HG02973 (cell line): ENCODE data around the gene CYP2R1.
"Not testable (repeated sequence)": the region's sequence is repeated elsewhere in the genome, so short reads cannot be mapped to it uniquely, and the experiment has no call there.

Experiments
- ATAC-seq: cut with Tn5 transposase; IDR thresholded peaks from one replicate; pipeline ENCODE4 v1.9.1; 2021; ENCODE audit warnings: moderate library complexity; ENCODE audit not compliant: unreplicated experiment

CYP2R1 gene

DNA sequence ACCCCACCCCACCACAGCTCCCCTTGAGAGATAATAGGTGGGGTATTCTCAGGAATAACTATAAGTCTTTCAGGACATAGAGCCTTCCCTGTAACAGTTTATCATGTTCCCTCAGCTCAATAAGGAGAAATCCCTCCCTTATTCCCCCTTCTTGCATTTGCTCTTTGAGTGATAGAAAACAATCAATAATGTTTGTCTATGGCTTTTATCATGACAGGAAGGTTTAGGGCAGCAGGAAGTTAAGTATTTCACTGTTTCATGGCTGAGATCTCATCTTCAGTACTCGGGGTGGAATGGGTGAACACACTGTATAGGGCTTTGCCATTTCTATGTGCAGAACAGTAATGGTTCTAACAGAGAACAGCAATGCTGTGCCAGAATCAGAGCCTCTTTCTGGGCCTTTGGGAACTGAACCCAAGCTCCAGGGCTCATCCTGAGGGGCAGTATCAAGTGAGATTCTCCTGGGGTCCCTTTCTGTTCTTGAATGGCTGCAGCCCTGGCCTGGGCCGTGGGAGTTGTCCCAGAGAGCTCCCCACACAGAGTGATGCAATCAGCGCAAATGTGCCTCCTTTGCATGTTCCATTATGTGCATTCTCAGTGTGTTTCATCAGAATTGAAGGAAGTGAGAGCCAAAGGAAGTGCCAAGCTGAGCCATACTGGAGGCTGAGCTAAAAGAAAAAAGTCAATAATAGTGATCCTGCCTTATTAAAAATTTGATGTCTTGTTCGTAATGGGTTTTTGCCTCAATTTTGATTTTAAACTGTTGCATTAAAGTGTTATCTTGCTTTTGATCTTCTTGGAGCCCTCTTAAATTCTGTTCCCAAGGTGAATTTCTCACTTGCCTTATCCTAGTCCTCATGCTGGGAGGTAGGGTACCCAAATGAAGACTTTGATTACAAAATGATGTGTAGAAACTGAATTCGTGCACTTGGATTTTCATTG, 2.9 kb upstream of the CYP2R1 start:
- no peak for ATAC-seq

DNA sequence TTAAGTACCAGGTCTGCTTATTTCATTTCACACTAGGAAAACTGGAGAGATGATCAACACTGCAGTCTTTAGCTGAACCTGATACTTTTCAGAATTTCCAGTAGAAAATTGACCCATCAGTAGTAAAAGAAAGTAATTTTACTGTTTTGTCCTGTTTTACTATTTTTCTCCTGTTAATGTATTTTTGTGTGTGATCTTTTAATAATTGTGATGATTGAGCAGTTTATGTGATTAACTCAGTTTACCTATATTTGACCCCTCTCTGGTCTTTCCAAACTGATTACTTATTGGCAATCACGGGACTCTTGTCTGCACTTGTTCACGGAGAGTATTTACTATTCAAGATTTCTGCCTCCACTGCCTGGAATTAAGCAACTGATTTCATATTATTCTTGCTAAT, 546 bp upstream of the CYP2R1 start:
- ATAC-seq: no peak

DNA sequence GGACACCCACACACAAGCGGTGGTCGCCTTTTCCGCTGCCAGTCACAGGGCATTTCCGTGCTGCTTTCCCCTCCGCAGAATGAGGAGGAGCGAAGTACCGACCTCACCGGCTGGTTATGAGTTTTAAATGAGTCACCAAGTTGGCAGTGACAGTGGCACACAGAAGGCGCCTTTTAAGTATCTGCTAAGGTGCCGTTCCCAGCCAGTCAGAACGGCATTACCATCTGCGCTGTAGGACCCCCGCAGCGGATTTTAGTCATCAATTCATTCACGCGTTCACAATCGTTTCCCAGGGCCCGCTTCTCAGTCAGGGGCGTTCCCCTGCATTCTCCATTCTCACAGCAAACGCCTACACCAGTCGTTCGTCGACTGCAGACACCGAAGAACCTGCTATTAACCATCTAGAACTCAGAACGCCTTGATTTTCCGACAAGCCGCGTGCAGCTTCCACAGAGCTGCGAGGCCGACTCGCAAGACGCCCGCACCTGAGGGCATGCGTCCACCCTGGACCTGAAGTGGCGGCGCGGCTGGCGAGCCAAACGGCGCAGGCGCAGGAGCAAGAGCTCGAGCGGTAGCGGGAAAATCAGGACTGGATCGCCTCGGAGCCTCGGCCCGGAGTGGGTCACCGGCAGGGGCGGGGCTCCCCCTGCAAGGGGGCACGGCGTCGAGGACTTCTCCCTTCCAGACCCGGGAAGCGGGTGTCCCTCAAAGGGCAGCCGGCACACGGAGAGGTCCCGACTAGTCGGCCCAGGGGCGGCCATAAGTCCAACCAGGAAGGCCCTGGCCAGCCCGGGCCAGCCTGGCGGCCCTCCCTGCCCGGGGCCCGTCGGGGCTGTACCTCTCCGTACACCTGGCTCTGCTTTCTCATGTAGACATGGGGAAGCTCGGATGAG, 642 bp downstream of the CYP2R1 start:
- peak; percentile 41 for ATAC-seq

DNA sequence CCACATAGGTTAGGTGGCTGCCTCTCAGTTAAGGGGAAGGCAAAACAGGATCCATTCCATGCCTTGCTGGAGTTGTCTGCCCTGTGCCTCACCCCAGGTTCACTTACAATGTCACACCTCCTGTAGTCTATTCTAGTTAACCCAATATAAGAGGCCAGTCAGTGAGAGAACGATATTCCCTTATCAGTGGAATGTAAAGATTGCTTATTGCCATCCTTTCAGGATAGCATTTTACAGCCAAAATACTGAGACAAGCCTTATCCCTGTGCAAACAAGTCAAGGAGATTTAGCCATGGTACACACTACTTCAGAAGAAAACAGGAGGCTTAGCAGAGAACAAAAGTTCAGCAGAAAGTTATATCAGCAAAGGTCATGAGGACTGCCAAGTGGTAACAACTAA, 5.5 kb downstream of the CYP2R1 start:
- no peak for ATAC-seq

DNA sequence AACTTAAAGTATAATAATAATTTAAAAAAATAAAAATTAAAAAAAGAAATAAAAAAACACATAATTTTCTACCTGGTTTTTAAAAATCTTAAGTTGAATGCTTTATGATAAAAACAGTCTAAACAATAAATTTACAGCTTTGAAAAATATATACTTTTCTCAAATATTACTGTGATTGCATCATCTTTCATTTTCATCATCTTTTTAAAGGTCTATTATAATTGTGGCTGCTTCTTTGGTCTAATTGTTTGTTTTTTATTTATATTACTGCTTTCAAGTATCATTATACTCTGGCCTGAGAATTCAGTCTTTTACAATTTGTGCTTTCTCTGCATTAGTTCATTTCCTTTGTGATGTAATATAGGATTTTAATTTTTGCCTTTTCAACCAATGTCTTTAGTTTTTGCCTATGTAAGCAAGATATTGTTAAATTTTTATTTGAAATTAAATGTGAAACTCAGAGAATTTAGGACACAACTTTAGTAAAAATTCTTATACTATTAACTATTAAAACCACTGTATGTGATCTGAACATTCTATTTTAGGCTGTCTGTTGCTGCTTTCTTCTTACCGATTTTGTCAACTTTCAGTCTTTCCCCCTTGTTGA, 7.3 kb downstream of the CYP2R1 start:
- no peak for ATAC-seq

DNA sequence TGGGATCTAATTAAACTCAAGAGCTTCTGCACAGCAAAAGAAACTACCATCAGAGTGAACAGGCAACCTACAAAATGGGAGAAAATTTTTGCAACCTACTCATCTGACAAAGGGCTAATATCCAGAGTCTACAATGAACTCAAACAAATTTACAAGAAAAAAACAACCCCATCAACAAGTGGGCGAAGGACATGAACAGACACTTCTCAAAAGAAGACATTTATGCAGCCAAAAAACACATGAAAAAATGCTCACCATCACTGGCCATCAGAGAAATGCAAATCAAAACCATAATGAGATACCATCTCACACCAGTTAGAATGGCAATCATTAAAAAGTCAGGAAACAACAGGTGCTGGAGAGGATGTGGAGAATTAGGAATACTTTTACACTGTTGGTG, 8.3 kb downstream of the CYP2R1 start:
- not testable (repeated sequence) for ATAC-seq

DNA sequence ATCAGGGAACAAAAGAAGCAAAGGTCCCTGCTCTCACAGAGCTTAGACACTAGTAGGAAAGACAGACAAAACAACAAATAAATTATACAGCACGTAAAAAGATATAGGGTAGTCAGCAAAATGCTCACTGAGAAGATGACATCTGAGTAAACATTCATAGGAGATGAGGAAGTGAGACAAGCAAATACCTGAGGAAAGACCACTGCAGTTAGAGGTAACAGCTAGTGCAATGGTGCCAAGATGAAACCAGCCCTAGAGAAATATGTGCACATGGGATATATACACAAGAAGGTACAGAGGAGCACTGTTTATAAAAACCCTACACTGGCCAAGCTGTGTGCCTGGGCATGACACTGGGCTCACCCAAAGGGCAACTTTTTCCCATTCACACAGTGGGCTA, 9.8 kb downstream of the CYP2R1 start:
- ATAC-seq: no peak

- ATAC-seq: no peak
Observed at GRCh38 chr11:14881576-14882193, 10.3 kb downstream of the CYP2R1 start.

DNA sequence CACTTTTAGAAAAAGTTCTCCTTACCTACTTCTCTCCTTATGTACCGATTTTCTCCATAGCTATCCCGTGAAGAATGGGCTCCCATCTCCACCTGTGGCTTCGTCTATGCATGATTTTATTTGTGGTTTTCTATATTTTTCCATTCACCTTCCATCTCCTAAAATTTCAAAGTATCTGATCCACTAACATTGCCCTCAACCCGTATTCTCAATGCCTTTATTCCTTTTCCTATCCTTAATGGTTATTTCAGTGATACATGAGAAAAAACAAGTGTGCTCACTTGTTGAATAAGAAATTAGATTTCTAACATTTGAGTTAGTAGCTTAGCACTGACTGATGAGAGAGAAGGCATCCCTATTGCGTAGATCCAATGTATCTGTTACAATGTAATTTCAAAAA, 16.9 kb downstream of the CYP2R1 start:
- ATAC-seq: no peak

DNA sequence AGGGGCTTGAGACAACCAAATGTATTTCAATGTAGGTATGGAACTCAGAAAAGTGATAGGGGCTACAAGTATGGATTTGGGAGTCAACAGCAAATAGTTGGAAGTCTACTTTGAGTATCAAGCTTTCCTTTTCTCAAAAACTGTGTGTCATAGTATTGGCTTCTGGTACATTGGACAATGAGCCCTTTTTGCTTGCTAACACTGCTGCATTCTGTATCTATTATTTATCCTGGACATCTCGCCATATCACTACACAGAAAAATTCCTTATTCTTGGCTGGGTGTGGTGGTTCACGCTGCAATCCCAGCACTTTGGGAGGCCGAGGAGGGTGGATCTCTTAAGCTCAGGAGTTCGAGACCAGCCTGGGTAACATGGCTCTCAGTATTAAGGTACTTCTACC, 18.4 kb downstream of the CYP2R1 start:
- no peak for ATAC-seq

DNA sequence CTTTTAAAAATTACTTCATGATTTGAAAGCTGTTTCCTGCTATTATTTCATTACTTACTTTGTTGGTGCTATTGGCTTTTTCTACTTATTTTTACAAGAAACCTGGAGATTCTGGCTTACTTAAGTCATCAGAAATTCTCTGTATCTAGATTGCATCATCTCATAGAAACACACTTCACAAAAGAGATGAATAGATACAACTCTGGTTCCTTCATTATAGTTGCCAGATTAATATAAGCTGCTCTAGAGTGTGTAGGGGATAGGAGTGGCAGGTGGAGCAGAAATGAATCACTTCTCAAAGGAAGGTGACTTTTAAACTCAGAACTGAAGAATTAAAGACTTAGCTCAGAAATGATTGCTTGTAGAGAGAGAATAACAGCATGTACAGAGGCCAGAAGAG, 20.0 kb downstream of the CYP2R1 start:
- no peak for ATAC-seq

GRCh38 chr11:14863775-14864174, 28.3 kb downstream of the CYP2R1 start:
- ATAC-seq: not testable (repeated sequence)

DNA sequence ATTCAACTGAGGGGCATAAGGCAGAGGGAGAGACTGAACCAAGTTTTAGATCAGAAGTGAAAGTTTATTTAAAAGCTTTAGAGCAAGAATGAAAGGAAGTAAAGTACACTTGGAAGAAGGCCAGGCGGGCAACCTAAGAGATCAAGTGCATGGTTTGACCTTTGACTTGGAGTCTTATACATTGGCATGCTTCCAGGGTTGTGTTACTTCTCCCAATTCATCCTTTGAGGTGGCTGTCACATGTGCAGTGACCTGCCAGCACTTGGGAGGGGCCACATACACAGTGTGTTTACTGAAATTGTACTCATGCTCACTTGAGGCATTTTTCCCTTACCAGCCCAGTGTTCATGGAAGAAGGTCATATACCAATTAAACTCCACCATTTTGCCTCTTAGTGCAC, 30.4 kb downstream of the CYP2R1 start:
- no peak for ATAC-seq

DNA sequence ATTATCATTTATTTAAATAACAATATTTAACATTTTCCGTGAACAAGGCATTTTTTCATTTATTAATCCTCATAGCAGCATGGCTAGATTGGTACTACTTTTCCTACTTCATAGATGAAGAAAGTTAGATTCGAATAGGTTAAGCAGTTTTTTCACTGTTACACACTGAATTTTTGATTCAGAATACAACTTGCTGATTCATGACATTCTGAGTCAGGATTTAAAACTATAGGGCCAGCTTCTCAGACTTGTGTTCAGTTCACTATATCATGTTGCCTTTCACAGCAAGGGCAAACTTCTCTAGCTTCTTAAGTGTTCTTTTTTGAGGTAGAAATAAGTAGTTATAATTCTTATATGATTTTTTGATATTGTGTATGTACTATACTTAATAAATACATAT, 31.5 kb downstream of the CYP2R1 start:
- no peak for ATAC-seq

DNA sequence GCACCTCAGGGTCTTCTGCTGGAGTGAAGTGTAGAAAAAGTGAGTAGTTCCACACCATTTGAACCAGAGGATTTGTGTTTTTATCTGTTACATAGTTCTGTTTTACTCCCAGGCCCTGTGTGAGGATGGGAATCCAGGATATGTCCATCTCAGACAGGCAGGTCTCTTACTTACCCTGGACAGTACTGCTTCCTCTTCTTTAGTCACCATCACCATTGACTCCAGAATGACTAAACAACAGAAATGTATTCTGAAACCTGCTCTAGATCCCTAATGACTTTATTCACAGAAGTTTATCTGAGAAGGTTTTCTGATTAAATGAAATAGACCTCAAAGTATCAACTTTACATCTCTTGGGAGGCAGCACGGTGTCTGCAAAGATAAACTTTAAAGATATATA, 33.6 kb downstream of the CYP2R1 start:
- ATAC-seq: no peak

- no peak for ATAC-seq
Observed at GRCh38 chr11:14857621-14858020, 34.4 kb downstream of the CYP2R1 start.

- no peak for ATAC-seq
Observed at GRCh38 chr11:14855890-14856289, 36.1 kb downstream of the CYP2R1 start.

DNA sequence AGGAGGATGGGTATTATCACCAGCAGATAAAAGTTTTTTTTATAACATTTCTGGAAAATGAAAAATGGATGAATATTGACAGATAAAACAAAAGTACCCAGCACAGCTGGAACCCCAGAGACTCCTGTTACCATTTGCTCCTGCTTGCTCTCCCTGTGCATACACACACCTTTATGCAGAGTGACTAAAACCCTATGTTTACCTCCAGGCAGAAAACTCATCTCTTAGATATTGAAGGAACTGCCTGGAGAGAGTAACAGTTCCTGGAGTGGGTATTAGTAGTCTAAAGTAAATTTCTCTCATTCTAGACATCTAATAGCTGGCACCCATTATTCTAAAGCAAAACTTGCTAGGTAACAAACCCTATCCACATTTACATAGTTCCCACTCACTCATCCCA, 38.0 kb downstream of the CYP2R1 start:
- ATAC-seq: no peak

GRCh38 chr11:14852571-14853177, 39.4 kb downstream of the CYP2R1 start:
- no peak for ATAC-seq

DNA sequence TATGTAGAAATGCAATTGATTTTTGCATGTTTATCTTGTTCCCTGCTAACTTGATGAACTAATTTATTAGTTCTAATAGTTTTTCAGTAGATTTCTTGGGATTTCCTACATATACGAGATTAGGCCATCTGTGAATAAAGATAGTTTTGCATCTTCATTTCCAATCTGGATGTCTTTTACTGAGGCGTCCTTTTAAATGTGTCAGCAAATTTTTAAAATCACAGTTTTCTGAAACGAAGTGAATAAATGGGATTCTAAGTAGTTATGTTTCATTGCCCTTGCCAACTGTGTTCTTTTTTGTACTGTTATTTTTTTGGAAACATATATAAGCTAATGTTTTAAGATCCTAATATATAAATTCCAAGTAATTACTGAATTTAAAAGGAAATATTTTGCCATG, 50.0 kb downstream of the CYP2R1 start:
- no peak for ATAC-seq
